ENCODE data around the gene SLC22A2. TPM values are rescaled to one million over a fixed set of nuclear protein-coding genes. Genes with fewer than 3 reads are reported as not detected.

The SLC22A2 gene
- total and polyA plus RNA-seq, 9 of the 15 experiments (the other 6 are each of a cell fraction or from before 2014, with no cell fraction given) = not detected

DNA sequence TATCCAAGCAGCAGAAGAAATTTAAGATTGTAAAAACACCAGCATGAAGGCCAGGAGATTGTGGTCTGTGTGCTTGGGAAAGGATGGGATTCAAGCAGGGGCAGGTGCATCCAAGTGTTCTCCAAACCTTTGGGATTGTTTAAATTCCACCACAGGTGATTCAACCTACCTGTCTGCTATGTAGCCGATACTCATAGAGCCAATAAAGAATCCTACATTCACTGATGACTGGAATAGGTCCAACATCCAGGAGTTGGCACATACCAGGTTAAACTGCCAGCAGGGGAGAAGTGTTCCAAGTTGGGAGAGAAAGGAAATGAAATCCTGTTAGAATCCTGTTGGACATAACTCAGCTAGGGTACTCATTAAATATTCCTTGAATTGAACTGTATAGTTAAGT lies 2.2 kb downstream of the SLC22A2 start:
- Histone ChIP-seq H3K4me3 (no peak overlapping the region), H2AFZ (ENCODE audit: low read depth, low read length) (no peak overlapping the region), H3K4me1 (replicated peaks in 1 of 2; ENCODE audit: control insufficient read depth in 2 of 2, insufficient read depth in 2 of 2, low read length in 2 of 2) (peaks cover 0 to 6% of the 10 kb centered on the region in 2 experiments; a peak in 1 of 5 replicates), H3K36me3 (ENCODE audit: control insufficient read depth, insufficient read depth, low read length) (no peaks in the 10 kb centered on the region), H3K27me3 (ENCODE audit: control insufficient read depth in 2 of 2, insufficient read depth in 2 of 2, low read length in 2 of 2) (peaks cover 23 to 35% of the 10 kb centered on the region in 2 experiments; a peak in 4 of 5 replicates), H3K27ac (ENCODE audit: extremely low read depth, low read depth, low read length) (no peak overlapping the region), H3K9ac (ENCODE audit: insufficient read depth in 1 of 2, low read depth in 2 of 2, low read length in 2 of 2) (no peak overlapping the region), H3K9me3 (replicated peaks; ENCODE audit: control insufficient read depth, insufficient read depth, low read depth, low read length) (no peaks in the 10 kb centered on the region), H3K9me1 (ENCODE audit: control insufficient read depth, insufficient read depth, low read length) (no peaks in the 10 kb centered on the region), H3K4me2 (ENCODE audit: insufficient read depth, low read length) (no peak overlapping the region), H3K79me2 (ENCODE audit: control insufficient read depth, insufficient read depth, low read length) (no peaks in the 10 kb centered on the region), H4K20me1 (replicated peaks; ENCODE audit: control insufficient read depth, insufficient read depth, low read length) (no peaks in the 10 kb centered on the region)
- ATAC-seq = no peak
- intact Hi-C loops (cut with micrococcal nuclease) = no loop called here
- in situ Hi-C loops (cut with MboI) = no loop called here
- ChIA-PET POLR2A (interaction anchor here (0.8 kb wide), 1 partner anchor 201 kb away, joined by 3 read pairs; no protein-coding TSS in a partner anchor), CTCF (ENCODE audit: low intra/inter-chr PET ratio) (no interaction called here)
- no TSS peak for BruUV-seq (replicated peaks)
- 0% methylated on average over 1 of the region's 1 CpG for WGBS (ENCODE audit: insufficient coverage, low coverage, missing lambda C conversion rate)
- TF ChIP-seq CBX3 (IDR thresholded peaks at IDR 0.05; ENCODE audit: borderline replicate concordance in 1 of 2, low read length in 2 of 2) (no peak), POU5F1 (IDR thresholded peaks at IDR 0.05; ENCODE audit: borderline replicate concordance, low read depth, low read length, partially characterized antibody) (no peak), CREB1 (IDR thresholded peaks at IDR 0.05) (no peak), CREB1 (CRISPR knock-in tag; IDR thresholded peaks at IDR 0.05) (no peak), ZNF146 (CRISPR knock-in tag; IDR thresholded peaks at IDR 0.05; ENCODE audit: unreplicated experiment) (no peak), PRPF4 (IDR thresholded peaks at IDR 0.05; ENCODE audit: insufficient read depth, low read depth, low read length, poor library complexity, severe bottlenecking) (no peak), MCM2 (IDR thresholded peaks at IDR 0.05; ENCODE audit: low read depth) (no peak), MIER1 (IDR thresholded peaks at IDR 0.05; ENCODE audit: low read depth) (no peak), MBD2 (IDR thresholded peaks at IDR 0.05; ENCODE audit: borderline replicate concordance, low read depth) (no peak), KLF13 (tag; IDR thresholded peaks at IDR 0.05; ENCODE audit: borderline replicate concordance, low read depth) (no peak), PCBP1 (IDR thresholded peaks at IDR 0.05; ENCODE audit: low read depth, low read length, poor library complexity, severe bottlenecking) (no peak), ASH1L (IDR thresholded peaks at IDR 0.05; ENCODE audit: borderline replicate concordance, low read depth, partially characterized antibody) (no peak)
- TF ChIP-seq, protein P1, sequence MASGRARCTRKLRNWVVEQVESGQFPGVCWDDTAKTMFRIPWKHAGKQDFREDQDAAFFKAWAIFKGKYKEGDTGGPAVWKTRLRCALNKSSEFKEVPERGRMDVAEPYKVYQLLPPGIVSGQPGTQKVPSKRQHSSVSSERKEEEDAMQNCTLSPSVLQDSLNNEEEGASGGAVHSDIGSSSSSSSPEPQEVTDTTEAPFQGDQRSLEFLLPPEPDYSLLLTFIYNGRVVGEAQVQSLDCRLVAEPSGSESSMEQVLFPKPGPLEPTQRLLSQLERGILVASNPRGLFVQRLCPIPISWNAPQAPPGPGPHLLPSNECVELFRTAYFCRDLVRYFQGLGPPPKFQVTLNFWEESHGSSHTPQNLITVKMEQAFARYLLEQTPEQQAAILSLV (tag; IDR thresholded peaks at IDR 0.05) = no peak
- TF ChIP-seq, protein P2, sequence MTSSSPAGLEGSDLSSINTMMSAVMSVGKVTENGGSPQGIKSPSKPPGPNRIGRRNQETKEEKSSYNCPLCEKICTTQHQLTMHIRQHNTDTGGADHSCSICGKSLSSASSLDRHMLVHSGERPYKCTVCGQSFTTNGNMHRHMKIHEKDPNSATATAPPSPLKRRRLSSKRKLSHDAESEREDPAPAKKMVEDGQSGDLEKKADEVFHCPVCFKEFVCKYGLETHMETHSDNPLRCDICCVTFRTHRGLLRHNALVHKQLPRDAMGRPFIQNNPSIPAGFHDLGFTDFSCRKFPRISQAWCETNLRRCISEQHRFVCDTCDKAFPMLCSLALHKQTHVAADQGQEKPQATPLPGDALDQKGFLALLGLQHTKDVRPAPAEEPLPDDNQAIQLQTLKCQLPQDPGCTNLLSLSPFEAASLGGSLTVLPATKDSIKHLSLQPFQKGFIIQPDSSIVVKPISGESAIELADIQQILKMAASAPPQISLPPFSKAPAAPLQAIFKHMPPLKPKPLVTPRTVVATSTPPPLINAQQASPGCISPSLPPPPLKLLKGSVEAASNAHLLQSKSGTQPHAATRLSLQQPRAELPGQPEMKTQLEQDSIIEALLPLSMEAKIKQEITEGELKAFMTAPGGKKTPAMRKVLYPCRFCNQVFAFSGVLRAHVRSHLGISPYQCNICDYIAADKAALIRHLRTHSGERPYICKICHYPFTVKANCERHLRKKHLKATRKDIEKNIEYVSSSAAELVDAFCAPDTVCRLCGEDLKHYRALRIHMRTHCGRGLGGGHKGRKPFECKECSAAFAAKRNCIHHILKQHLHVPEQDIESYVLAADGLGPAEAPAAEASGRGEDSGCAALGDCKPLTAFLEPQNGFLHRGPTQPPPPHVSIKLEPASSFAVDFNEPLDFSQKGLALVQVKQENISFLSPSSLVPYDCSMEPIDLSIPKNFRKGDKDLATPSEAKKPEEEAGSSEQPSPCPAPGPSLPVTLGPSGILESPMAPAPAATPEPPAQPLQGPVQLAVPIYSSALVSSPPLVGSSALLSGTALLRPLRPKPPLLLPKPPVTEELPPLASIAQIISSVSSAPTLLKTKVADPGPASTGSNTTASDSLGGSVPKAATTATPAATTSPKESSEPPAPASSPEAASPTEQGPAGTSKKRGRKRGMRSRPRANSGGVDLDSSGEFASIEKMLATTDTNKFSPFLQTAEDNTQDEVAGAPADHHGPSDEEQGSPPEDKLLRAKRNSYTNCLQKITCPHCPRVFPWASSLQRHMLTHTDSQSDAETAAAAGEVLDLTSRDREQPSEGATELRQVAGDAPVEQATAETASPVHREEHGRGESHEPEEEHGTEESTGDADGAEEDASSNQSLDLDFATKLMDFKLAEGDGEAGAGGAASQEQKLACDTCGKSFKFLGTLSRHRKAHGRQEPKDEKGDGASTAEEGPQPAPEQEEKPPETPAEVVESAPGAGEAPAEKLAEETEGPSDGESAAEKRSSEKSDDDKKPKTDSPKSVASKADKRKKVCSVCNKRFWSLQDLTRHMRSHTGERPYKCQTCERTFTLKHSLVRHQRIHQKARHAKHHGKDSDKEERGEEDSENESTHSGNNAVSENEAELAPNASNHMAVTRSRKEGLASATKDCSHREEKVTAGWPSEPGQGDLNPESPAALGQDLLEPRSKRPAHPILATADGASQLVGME (CRISPR knock-in tag; IDR thresholded peaks at IDR 0.05) = no peak
- DNase-seq (ENCODE audit: extremely low read depth in 1 of 4, low spot score in 3 of 4) = no peak
- no peak for FAIRE-seq

Measured in K562 (cell line).